Neuronal stem cell (in vitro differentiated cells): ENCODE results near the gene PLEKHF1. TPM values are rescaled to one million over a fixed set of nuclear protein-coding genes. Genes with fewer than 3 reads are reported as not detected.

Experiments used
- DNase-seq: peaks from one replicate; pipeline ENCODE4 v3.0.0-alpha.2; 2013; ENCODE audit warnings: low spot score
- H2AFZ ChIP-seq: one replicate; pipeline ENCODE4 v1.6.1; 2013; ENCODE audit warnings: mild to moderate bottlenecking, low read length, inconsistent platforms
- H2AK5ac ChIP-seq: 2 replicates; pipeline ENCODE4 v1.6.1; 2013; ENCODE audit warnings: low read depth, mild to moderate bottlenecking, inconsistent platforms, low read length, moderate library complexity, mixed read lengths
- H2BK120ac ChIP-seq: 2 replicates; pipeline ENCODE4 v1.6.1; 2013; ENCODE audit warnings: low read depth, mild to moderate bottlenecking, inconsistent platforms, low read length, moderate library complexity, mixed read lengths
- H2BK12ac ChIP-seq: one replicate; pipeline ENCODE4 v1.6.1; 2013; ENCODE audit warnings: low read length, inconsistent platforms
- H2BK15ac ChIP-seq: 2 replicates; pipeline ENCODE4 v1.6.1; 2013; ENCODE audit warnings: mild to moderate bottlenecking, low read length, inconsistent platforms, mixed read lengths
- H2BK5ac ChIP-seq: one replicate; pipeline ENCODE4 v1.6.1; 2013; ENCODE audit warnings: inconsistent platforms, mild to moderate bottlenecking, low read length, moderate library complexity
- H3K14ac ChIP-seq: one replicate; pipeline ENCODE4 v1.6.1; 2013; ENCODE audit warnings: low read length, inconsistent platforms
- H3K18ac ChIP-seq: 2 replicates; pipeline ENCODE4 v1.6.1; 2013; ENCODE audit warnings: low read length, inconsistent platforms
- H3K23ac ChIP-seq: 2 replicates; pipeline ENCODE4 v1.6.1; 2013; ENCODE audit warnings: low read depth, mild to moderate bottlenecking, mixed read lengths, low read length, inconsistent platforms; ENCODE audit not compliant: poor library complexity
- H3K27ac ChIP-seq: replicated peaks from 3 replicates; pipeline ENCODE4 v1.5.1; 2013; ENCODE audit warnings: low read length, inconsistent platforms
- H3K27me3 ChIP-seq, 3 experiments: 2 replicates each; pipeline ENCODE4 v1.6.1; 2013; ENCODE audit warnings: low read length in 3 of 3, mild to moderate bottlenecking in 2 of 3, inconsistent platforms in 1 of 3, low read depth in 1 of 3, mixed read lengths in 1 of 3, moderate library complexity in 1 of 3; ENCODE audit not compliant: control insufficient read depth in 3 of 3, insufficient read depth in 3 of 3
- H3K36me3 ChIP-seq, 2 donors: replicated peaks in 1 of 2; 2 replicates each; pipeline ENCODE4 v1.6.1; 2013; ENCODE audit warnings: low read length in 2 of 2; ENCODE audit not compliant: control insufficient read depth in 2 of 2, insufficient read depth in 2 of 2
- H3K4ac ChIP-seq: 2 replicates; pipeline ENCODE4 v1.6.1; 2013; ENCODE audit warnings: inconsistent platforms, mild to moderate bottlenecking, low read length, moderate library complexity
- H3K4me1 ChIP-seq, 2 donors: 1 replicate in 1 of 2; 2 replicates in 1 of 2; pipeline ENCODE4 v1.6.1; 2013; ENCODE audit warnings: low read length in 2 of 2, low read depth in 1 of 2; ENCODE audit not compliant: control insufficient read depth in 2 of 2, insufficient read depth in 1 of 2
- H3K4me2 ChIP-seq: one replicate; pipeline ENCODE4 v1.6.1; 2013; ENCODE audit warnings: mild to moderate bottlenecking, low read length, inconsistent platforms; ENCODE audit not compliant: insufficient read depth, poor library complexity, severe bottlenecking
- H3K4me3 ChIP-seq, 2 donors: 2 replicates each; pipeline ENCODE4 v1.5.1; 2013; ENCODE audit warnings: low read length in 2 of 2, mild to moderate bottlenecking in 2 of 2, inconsistent platforms in 1 of 2, moderate library complexity in 1 of 2
- H3K79me1 ChIP-seq: one replicate; pipeline ENCODE4 v1.6.1; 2013; ENCODE audit warnings: low read depth, mild to moderate bottlenecking, inconsistent platforms, low read length, moderate library complexity
- H3K9ac ChIP-seq: one replicate; pipeline ENCODE4 v1.6.1; 2013; ENCODE audit warnings: mild to moderate bottlenecking, low read depth, low read length, inconsistent platforms; ENCODE audit not compliant: poor library complexity
- H3K9me3 ChIP-seq, 2 donors: replicated peaks in 1 of 2; 2 replicates each; pipeline versions ENCODE3 to v1.6.1; 2013; ENCODE audit warnings: low read length in 2 of 2, mild to moderate bottlenecking in 2 of 2, inconsistent platforms in 1 of 2, low read depth in 1 of 2, mixed read lengths in 1 of 2, moderate library complexity in 1 of 2; ENCODE audit not compliant: control insufficient read depth in 2 of 2, insufficient read depth in 1 of 2
- H4K8ac ChIP-seq: one replicate; pipeline ENCODE4 v1.6.1; 2013; ENCODE audit warnings: low read depth, mild to moderate bottlenecking, inconsistent platforms, low read length, moderate library complexity
- H4K91ac ChIP-seq: one replicate; pipeline ENCODE4 v1.6.1; 2013; ENCODE audit warnings: low read length, low read depth, mild to moderate bottlenecking, inconsistent platforms; ENCODE audit not compliant: poor library complexity
- WGBS, 2 donors: extraction: QIAGEN DNeasy Blood & Tissue Kit; methylation state at CpG; one replicate each; pipeline ENCODE4 v1.1.7; 2013; ENCODE audit warnings: missing lambda C conversion rate in 2 of 2, mixed read lengths in 1 of 2; ENCODE audit not compliant: insufficient read length in 2 of 2, insufficient replicate concordance in 1 of 2; ENCODE audit errors: extremely low coverage in 2 of 2; 5-methylcytosine and 5-hydroxymethylcytosine counted together
- polyA plus RNA-seq, 2 experiments: library from polyadenylated mRNA; stranded (reverse); fragments of 200-250 nt; gene quantifications; one replicate each; pipeline ENCODE4 v1.2.3, GENCODE V29; 2013

The PLEKHF1 gene, protein sequence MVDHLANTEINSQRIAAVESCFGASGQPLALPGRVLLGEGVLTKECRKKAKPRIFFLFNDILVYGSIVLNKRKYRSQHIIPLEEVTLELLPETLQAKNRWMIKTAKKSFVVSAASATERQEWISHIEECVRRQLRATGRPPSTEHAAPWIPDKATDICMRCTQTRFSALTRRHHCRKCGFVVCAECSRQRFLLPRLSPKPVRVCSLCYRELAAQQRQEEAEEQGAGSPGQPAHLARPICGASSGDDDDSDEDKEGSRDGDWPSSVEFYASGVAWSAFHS
- 1.0 TPM for polyA plus RNA-seq (2013, experiment 1 of 2)
- polyA plus RNA-seq (2013, experiment 2 of 2), result 0.96 TPM

DNA sequence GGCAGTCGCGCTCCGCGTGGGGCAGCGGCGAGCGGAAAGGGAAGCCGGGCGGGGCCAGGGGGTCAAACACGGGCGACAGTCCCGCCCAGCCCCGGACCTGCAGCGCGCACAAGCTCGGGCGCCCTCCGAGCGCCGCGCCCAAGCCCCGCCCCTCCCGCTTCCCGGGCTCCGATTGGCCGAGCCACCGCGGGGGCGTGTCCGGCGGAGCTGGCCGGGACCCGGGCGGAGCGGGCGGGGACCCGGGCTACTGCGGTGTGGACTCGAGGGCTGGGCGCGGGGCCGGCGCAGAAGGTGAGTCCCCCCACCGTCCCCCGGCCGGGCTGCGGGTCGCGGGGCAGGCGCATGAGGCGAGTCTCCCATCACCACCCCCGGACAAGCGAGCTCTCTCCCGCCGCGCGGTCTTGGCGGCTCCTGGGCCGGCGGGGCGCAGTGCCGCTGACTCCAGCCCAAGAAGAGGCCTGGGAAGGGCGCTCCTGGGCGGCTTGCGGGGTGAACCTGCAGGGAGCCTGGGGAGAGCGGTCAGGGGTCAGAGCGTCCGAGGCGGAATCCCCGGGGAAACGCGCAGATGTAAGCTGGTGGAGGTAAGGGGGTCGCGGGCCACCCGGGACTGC is at the start of gene PLEKHF1:
Gene PLEKHF1, plus strand, starts transcription at position 247 of the 611 bp plus-strand sequence. CDS start 8,379 bp downstream, outside the sequence.
- Histone ChIP-seq H2AFZ (peak within 1 kb of the TSS; percentile 98), H3K79me1 (no peaks in the 10 kb centered on the region), H3K4me2 (peak within 1 kb of the TSS; percentile 96), H3K9ac (peak within 1 kb of the TSS; percentile 67), H4K91ac (no peak within 1 kb of the TSS), H3K23ac (peak within 1 kb of the TSS; percentile 56), H2AK5ac (peak within 1 kb of the TSS; percentile 18), H3K36me3 (no peaks in the 10 kb centered on the region), H3K4me3 (peak within 1 kb of the TSS; percentile 63 to 84), H3K27ac (no peak within 1 kb of the TSS), H2BK12ac (no peak within 1 kb of the TSS), H3K4me1 (peaks cover 11 to 12% of the 10 kb centered on the region in 2 donors), H3K27me3 (peaks cover 2 to 44% (median 25%) of the 10 kb centered on the region in 3 experiments), H4K8ac (no peak within 1 kb of the TSS), H3K14ac (no peak within 1 kb of the TSS), H2BK5ac (no peak within 1 kb of the TSS), H3K18ac (peak within 1 kb of the TSS; percentile 92), H3K9me3 (no peaks in the 10 kb centered on the region), H3K4ac (no peak within 1 kb of the TSS), H2BK15ac (peak within 1 kb of the TSS; percentile 62), H2BK120ac (peak within 1 kb of the TSS; percentile 90)
- DNase-seq, result peak; percentile 85
- no CpG with 5 or more reads among the region's 75 CpGs for WGBS, 2 donors

DNA sequence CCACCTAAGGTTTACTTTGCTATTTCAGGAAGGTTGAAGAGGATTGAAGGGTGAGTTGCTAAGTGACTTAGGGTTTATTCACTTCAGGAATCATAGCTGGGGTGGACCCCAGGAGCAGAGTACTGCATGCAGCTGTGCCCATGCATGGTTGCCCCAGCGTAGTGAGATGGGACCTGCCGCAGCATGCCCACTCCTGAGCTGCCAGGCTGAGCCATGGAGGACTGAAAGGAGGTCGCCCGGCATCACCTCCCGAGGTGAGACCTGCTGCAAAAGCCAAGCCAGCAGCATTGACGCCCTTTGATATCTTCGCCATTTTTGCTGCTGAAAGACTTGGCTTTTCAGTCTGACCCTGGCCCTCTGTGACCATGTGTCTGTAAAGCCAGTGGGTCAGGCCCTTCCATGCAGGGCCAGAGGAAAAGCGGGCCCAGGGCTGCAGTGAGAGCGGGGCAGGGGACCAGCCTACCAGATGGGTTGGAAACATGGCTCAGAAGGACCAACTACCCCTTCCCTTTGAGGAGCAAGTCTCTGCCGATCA is 49.3 kb upstream of the PLEKHF1 start:
- Histone ChIP-seq H3K14ac (no peak overlapping the region), H2BK5ac (no peak overlapping the region), H3K27ac (no peak overlapping the region), H3K4me2 (no peak overlapping the region), H3K4me3 (no peak overlapping the region), H3K27me3 (peaks cover 0 to 21% (median 3%) of the 10 kb centered on the region in 3 experiments), H3K36me3 (peaks cover 28 to 57% of the 10 kb centered on the region in 2 donors), H2BK15ac (no peak overlapping the region), H4K8ac (no peak overlapping the region), H3K9ac (peak overlapping the region; percentile 54), H2AFZ (no peak overlapping the region), H2BK12ac (no peak overlapping the region), H2AK5ac (no peak overlapping the region), H2BK120ac (no peak overlapping the region), H3K4me1 (no peaks in the 10 kb centered on the region), H3K18ac (no peak overlapping the region), H3K4ac (no peak overlapping the region), H4K91ac (no peak overlapping the region), H3K9me3 (peaks cover 0 to 1% of the 10 kb centered on the region in 2 donors), H3K23ac (no peak overlapping the region), H3K79me1 (no peaks in the 10 kb centered on the region)
- no peak for DNase-seq
- WGBS, 2 donors, result no CpG with 5 or more reads among the region's 10 CpGs

DNA sequence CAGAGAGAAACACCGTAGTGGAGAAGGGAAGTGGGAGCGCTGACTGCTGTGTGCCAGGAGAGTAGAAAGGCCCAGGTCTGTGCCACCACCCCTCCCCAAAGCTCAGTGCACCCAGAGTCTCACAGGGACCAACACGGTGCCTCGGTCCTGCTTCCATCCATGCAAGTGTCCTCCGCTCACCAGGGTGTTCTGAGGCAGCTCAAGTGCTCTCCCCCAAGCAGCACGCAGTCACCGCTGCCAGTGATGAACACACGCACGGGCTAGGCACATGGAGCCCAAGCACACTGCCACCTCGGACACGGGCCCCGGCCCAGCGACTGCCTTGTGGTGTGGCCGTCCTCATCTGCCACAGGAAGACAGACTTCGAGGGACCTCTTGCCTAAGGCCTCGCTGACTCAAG is 48.7 kb upstream of the PLEKHF1 start:
- no peak for DNase-seq
- H4K8ac ChIP-seq, result peak overlapping the region; percentile 74
- no peak overlapping the region for H2BK15ac ChIP-seq
- no peak overlapping the region for H4K91ac ChIP-seq
- no peak overlapping the region for H2BK12ac ChIP-seq
- H3K9me3 ChIP-seq, result peaks cover 0 to 1% of the 10 kb centered on the region in 2 donors
- no peak overlapping the region for H3K4ac ChIP-seq
- no peak overlapping the region for H3K18ac ChIP-seq
- no peak overlapping the region for H3K14ac ChIP-seq
- peaks cover 0 to 26% (median 3%) of the 10 kb centered on the region in 3 experiments for H3K27me3 ChIP-seq
- H2AK5ac ChIP-seq, result no peak overlapping the region
- H3K27ac ChIP-seq, result no peak overlapping the region
- H2BK5ac ChIP-seq, result peak overlapping the region; percentile 72
- WGBS, 2 donors, result no CpG with 5 or more reads among the region's 16 CpGs
- no peak overlapping the region for H2AFZ ChIP-seq
- no peak overlapping the region for H3K4me2 ChIP-seq
- no peak overlapping the region for H2BK120ac ChIP-seq
- H3K4me1 ChIP-seq, result no peaks in the 10 kb centered on the region
- peak overlapping the region; percentile 15 for H3K9ac ChIP-seq
- H3K36me3 ChIP-seq, result peaks cover 25 to 51% of the 10 kb centered on the region in 2 donors
- peak overlapping the region; percentile 58 for H3K23ac ChIP-seq
- no peak overlapping the region for H3K4me3 ChIP-seq
- H3K79me1 ChIP-seq, result no peaks in the 10 kb centered on the region
